Endothelial cell (in vitro differentiated cells): ENCODE results near the gene GRIP2. TPM values are rescaled to one million over a fixed set of nuclear protein-coding genes. Genes with fewer than 3 reads are reported as not detected.

Source experiments
- DNase-seq: peaks from one replicate; pipeline ENCODE4 v3.0.0; 2021; ENCODE audit warnings: low spot score
- H3K27ac Mint-ChIP-seq: one replicate; pipeline ENCODE4 v1.8.0; 2021; ENCODE audit warnings: mixed read lengths, inconsistent platforms; ENCODE audit not compliant: unreplicated experiment
- H3K27me3 Mint-ChIP-seq: one replicate; pipeline ENCODE4 v1.8.0; 2021; ENCODE audit warnings: mild to moderate bottlenecking, moderate library complexity, mixed read lengths, inconsistent platforms; ENCODE audit not compliant: unreplicated experiment
- H3K36me3 Mint-ChIP-seq: one replicate; pipeline ENCODE4 v1.8.0; 2021; ENCODE audit warnings: mild to moderate bottlenecking, low read depth, mixed read lengths, inconsistent platforms; ENCODE audit not compliant: unreplicated experiment
- H3K4me1 Mint-ChIP-seq: one replicate; pipeline ENCODE4 v1.8.0; 2021; ENCODE audit warnings: mild to moderate bottlenecking, mixed read lengths, inconsistent platforms; ENCODE audit not compliant: unreplicated experiment
- H3K4me3 Mint-ChIP-seq: one replicate; pipeline ENCODE4 v1.8.0; 2021; ENCODE audit warnings: mild to moderate bottlenecking, mixed read lengths, inconsistent platforms; ENCODE audit not compliant: unreplicated experiment
- H3K9me3 Mint-ChIP-seq: one replicate; pipeline ENCODE4 v1.8.0; 2021; ENCODE audit warnings: mixed read lengths, inconsistent platforms; ENCODE audit not compliant: unreplicated experiment
- CTCF ChIP-seq: fragments of 200-600 bp; sonication (generic); IDR thresholded peaks from one replicate; pipeline ENCODE4 v1.5.0; 2021; ENCODE audit warnings: antibody characterized with exemption; ENCODE audit not compliant: unreplicated experiment
- total RNA-seq: library from RNA; stranded (reverse); fragmentation: NEBNext Ultra II Directional; extraction: Animal tissue kit (Norgen Biotek cat#: 25700); gene quantifications from one replicate; pipeline ENCODE4 v1.2.1, GENCODE V29; 2021; ENCODE audit not compliant: unreplicated experiment

The GRIP2 gene
- total RNA-seq, 1 donor from 2014 or later, result 6.6 TPM

GRCh38 chr3:14534516-14535191 lies 5.5 kb downstream of the GRIP2 start:
- Mint-ChIP-seq H3K36me3 (no peaks in the 10 kb centered on the region), H3K4me1 (peaks cover 18% of the 10 kb centered on the region), H3K9me3 (no peaks in the 10 kb centered on the region), H3K27ac (no peak overlapping the region), H3K4me3 (no peak overlapping the region), H3K27me3 (peaks cover 5% of the 10 kb centered on the region)
- no peak for TF ChIP-seq CTCF
- no peak for DNase-seq

GRCh38 chr3:14533457-14533958 lies 6.6 kb downstream of the GRIP2 start:
- no peaks in the 10 kb centered on the region for H3K36me3 Mint-ChIP-seq
- peaks cover 5% of the 10 kb centered on the region for H3K27me3 Mint-ChIP-seq
- no peak for DNase-seq
- H3K4me1 Mint-ChIP-seq, result peaks cover 18% of the 10 kb centered on the region
- H3K27ac Mint-ChIP-seq, result no peak overlapping the region
- no peak for TF ChIP-seq CTCF
- no peaks in the 10 kb centered on the region for H3K9me3 Mint-ChIP-seq
- no peak overlapping the region for H3K4me3 Mint-ChIP-seq

GRCh38 chr3:14532691-14533456 lies 7.3 kb downstream of the GRIP2 start:
- no peak for TF ChIP-seq CTCF
- peak; percentile 47 for DNase-seq
- peaks cover 20% of the 10 kb centered on the region for H3K4me1 Mint-ChIP-seq
- H3K27me3 Mint-ChIP-seq, result peaks cover 5% of the 10 kb centered on the region
- H3K4me3 Mint-ChIP-seq, result no peak overlapping the region
- no peaks in the 10 kb centered on the region for H3K9me3 Mint-ChIP-seq
- H3K36me3 Mint-ChIP-seq, result no peaks in the 10 kb centered on the region
- H3K27ac Mint-ChIP-seq, result no peak overlapping the region

- no peak for TF ChIP-seq CTCF
- no peaks in the 10 kb centered on the region for H3K9me3 Mint-ChIP-seq
- H3K27me3 Mint-ChIP-seq, result peaks cover 3% of the 10 kb centered on the region
- H3K36me3 Mint-ChIP-seq, result no peaks in the 10 kb centered on the region
- no peak overlapping the region for H3K4me3 Mint-ChIP-seq
- no peak for DNase-seq
- H3K4me1 Mint-ChIP-seq, result peaks cover 20% of the 10 kb centered on the region
- H3K27ac Mint-ChIP-seq, result no peak overlapping the region
Measured at GRCh38 chr3:14531856-14532395, 8.2 kb downstream of the GRIP2 start.
